Suppressor macrophage (primary cell): ENCODE data around the gene TPD52L2.
A peak's percentile ranks its signal among the peaks of the same experiment; 100 is the strongest.
"Not testable (repeated sequence)": the region's sequence is repeated elsewhere in the genome, so short reads cannot be mapped to it uniquely, and the experiment has no call there.

Experiments used
- DNase-seq, 4 experiments: peaks; one replicate each; pipeline ENCODE4 v3.0.0-alpha.2; 2020 to 2022

TPD52L2 gene

DNA sequence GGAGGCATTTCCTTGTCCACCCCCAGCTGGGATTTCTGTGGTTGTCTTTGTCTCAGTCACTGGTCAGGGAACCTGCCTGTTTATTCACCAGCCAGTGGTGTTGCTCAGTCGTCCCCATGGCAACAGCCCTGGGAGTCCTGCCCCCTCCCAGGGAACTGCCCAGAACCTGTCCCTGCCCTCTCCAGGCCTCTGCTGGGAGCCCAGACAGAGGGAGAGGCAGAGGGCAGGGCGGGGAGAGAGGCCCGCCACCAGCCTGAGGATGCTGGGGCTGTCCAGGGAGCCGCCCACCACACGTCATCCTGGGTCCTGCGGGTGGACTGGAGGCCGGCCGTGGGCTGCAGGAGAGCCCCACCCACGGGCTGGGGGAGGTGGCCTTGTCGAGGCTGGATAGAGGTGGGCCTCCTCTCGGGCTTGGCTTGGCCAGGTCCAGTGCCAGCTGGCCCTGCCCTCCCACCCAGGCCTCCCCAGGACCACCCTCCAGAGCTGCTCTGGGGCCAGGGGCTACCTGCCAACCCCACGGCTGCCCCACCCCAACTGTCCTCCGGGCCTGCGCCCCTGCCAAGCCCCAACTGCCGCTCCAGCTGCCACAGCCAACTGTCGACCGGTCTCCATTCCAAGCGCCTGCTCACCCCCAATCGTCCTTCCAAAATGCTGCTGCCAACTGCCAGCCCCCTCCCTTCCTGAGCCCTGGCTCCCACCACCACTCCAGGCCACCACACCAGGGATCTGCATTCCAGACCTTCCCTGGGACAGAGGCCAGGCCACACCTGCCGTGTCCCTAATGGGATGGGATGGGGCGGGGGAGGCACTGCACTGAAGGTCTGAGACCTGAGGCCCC, 29.8 kb upstream of the TPD52L2 start:
- peak; percentile 51 to 84 (median 77) for DNase-seq

DNA sequence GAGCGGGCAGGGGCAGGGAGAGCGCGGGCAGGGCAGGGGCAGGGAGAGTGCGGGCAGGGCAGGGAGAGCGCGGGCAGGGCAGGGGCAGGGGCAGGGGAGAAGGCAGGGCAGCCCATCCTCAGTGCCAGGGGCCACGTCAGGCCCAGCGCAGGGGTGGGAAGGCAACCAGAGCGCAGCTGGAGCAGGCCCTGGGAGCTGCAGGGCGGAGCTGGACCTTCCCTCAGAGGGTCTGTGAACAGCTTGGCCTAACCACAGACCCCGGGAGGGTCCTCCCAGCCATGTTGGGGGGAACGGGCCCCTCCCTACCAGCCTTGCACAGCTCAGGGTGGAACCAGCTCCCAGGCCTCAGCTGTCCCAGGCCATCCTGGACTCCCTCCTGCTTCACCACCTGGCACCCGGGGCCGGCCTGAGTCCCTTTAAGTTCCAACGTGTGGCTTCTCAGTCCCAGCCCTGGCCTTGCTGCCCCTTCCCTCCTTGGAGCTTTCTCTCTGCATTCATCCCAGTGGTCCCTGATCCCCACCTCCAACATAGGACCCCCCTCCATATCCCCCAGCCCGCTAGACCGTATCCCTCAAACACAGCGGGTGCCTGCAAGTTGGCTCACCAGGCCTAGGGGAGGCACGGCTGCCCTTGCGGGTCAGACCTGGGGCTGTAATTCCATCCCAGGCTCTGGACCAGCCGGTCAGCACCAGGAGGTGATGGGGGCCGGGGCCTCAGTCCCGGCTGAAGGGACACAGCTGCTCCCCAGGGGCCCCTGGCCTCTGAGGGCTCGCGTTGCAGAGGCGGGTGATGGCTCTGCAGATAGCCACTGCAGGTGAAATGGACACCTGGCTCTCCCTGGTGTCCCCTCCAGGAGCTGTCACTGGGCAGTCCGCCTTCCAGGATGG, 28.4 kb upstream of the TPD52L2 start:
- no peak for DNase-seq

- peak; percentile 36 to 70 (median 60) for DNase-seq
Observed at GRCh38 chr20:63837479-63837878, 27.6 kb upstream of the TPD52L2 start.

- no peak for DNase-seq
Observed at GRCh38 chr20:63839620-63840019, 25.4 kb upstream of the TPD52L2 start.

GRCh38 chr20:63840405-63840828, 24.7 kb upstream of the TPD52L2 start:
- DNase-seq: no peak

DNA sequence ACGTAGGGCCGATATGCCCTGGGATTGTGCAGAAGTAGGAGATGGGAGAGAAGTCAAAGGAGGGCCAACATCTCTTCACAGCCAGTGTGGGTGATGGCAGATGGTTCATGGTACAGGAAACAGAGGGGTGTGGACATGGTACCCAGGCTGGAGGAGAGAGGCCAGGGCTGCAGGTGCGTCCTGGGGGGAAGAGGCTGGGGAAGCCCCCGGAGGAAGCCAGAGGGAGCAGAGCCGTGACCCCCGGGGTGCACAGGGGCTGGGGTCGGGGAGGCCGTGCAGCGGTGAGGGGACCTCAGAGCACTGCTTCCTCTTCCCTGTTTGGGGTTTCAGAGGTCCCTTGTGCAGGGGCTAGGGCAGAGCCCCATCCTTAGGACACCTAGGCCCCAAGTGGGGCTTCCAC, 22.8 kb upstream of the TPD52L2 start:
- DNase-seq: no peak

DNA sequence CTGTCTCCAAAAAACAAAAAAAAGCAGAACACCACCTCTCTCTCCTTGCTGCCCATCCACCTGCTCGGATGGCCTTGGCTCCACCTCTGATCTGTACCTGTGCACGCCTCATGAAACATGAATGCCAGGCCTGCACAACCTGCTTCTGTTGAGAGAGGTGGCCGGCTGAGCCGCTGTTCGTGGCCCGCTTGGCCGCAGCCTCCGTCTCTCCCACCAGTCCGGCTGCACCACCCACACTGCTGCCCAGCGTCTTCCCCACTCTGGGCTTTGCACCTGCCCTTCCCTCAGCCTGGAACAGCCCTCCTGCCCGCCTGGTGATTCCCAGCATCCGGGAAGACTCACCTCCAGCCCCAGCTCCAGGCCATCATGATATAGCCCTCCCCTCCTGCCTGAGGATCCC, 21.8 kb upstream of the TPD52L2 start:
- no peak for DNase-seq

DNA sequence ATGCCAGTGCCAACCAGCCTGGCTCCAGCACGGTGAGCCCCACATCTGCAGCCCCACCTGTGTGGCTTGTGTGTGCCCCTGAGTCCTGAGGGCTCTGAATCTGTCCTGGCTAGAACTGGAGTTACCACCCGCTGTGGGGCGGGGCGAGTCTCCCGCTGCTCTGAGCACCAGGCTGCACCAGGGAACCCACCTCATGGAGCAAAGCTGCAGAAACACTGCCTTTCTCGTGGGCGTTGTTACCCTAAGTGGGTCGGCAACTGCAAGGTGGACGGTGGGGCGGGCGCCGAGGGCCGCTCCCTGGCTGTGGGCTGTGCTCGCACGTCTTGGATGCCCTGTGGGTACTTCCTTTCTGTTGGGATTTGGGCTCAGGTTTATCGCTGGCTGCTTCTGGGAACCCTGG, 21.3 kb upstream of the TPD52L2 start:
- no peak for DNase-seq

GRCh38 chr20:63844511-63844991, 20.5 kb upstream of the TPD52L2 start:
- DNase-seq: no peak

DNA sequence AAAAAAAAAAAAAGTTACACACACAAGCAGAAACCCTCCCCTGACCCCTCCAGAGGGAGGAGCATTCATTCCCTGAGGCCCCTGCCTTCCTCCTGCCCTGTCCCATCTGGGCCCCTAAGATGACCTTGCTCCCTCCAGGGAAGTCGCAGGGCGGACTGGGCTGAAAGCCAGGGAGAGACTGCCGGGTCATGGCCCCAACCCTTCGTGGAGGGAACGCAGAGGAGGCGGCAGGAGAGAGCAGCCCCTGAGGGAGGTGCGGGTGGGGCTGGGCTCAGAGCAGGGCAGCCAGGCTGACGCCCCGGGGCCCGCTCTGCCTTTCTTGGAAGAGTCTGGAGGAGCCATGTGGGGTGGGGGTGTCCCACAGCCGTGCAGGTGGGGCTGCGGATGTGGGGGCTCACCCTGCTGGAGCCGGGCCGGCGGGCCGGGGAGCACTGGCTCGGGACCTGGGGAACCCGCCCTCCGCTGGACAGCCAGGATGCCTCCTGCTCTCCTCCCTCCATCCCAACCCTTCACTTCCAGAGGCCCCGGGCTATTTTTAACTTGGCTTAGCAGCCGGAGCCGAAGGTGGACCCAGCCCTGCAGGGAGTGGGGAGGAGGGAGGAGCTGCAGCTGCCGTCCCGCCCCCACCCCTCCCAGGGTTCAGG, 18.8 kb upstream of the TPD52L2 start:
- DNase-seq: peak; percentile 31 to 56 (median 48)

- no peak for DNase-seq
Observed at GRCh38 chr20:63846888-63847236, 18.2 kb upstream of the TPD52L2 start.

GRCh38 chr20:63847237-63848002, 17.6 kb upstream of the TPD52L2 start:
- peak; percentile 41 to 74 (median 62) for DNase-seq

DNA sequence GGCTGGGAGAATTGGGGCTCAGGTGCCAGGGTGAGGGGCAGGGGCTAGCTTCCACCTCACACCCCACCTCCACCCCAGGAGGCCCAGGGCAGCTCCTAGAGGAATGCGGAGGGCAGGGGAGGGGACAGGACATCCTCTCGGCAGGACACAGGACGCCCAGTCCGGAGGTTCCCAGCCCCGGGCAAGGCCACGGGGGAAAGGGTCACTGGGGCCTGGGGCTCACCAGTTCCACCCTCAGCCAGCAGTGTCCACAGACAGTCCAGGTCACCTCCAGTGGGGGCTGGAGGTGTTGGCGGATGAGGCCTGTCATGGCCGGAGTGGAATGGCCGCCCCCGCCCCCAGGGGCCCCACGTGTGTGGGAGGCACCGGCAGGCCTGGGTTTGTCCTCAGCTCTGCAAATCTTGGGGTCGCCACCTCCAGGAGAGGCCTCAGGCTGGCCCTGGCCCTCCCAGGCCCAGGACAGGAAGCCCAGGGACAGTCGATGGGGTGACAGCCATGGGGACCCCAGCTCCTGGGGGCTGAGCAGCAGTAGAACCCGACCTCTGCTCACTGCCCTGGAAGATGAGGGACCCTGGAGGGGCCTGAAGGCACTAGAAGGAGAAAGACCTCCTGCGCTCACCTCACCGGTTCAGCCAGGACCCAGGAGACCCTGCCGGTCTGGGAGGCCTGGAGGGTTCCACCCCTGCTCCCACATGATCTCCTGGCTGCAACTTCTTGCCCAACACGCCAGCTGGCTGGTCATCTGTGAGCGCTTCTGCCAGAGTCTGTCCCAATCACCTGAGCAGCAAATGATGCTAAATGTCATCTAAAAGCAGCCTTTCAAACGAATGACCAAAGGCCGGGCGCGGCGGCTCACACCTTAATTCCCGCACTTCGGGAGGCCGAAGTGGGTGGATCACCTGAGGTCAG, 16.8 kb upstream of the TPD52L2 start:
- DNase-seq: peak in 3 of 4 experiments; percentile 50 to 61 (median 58)

GRCh38 chr20:63850689-63851547, 14.2 kb upstream of the TPD52L2 start:
- DNase-seq: peak; percentile 66 to 83 (median 80)

DNA sequence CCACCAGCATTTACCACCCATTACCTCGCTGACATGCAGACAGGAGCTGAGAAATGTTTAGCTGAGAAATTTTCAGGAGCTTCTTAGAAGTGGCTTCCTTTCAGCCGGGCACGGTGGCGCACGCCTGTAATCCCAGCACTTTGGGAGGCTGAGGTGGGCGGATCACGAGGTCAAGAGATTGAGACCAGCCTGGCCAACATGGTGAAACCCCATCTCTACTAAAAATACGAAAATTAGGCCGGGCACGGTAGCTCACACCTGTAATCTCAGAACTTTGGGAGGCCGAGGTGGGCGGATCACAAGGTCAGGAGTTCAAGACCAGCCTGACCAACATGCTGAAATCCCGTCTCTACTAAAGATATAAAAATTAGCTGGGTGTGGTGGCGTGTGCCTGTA, 13.5 kb upstream of the TPD52L2 start:
- not testable (repeated sequence) for DNase-seq

GRCh38 chr20:63853733-63854068, 11.4 kb upstream of the TPD52L2 start:
- not testable (repeated sequence) for DNase-seq

DNA sequence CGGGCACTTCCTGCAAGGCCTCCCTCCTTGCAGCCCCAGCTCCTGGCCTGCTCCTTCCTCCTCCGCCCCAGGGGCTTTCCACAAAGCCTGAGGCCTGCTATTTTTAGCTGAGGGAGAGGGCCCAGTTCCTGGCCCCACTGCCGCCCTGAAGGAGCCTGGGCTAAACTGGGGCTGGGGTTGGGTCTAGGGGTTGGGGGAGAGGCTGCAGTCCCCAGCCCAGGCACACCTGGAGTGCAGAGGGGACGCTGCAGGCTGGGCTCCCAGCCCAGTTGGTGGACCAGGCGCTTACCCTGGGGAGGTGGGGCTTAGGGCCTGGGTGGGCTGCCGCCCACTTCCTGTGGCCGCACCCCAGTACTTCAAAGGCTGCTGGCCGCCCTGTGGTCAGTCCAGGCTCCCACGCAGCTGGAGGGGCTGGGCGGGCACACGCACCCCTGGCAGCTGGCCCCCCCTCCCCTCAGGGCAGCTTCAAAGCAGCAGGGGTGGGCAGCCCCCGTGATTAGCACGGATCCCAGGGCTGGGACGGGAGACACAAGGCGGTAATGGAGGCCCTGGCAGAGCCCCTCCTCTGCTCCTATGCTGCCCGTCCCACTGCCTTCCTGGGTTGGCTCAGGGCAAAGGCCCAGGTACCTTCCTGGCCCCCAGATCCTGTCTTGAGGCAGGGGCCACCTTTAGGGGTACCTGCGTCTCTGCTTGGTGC, 10.9 kb upstream of the TPD52L2 start:
- DNase-seq: peak; percentile 74 to 93 (median 88)

DNA sequence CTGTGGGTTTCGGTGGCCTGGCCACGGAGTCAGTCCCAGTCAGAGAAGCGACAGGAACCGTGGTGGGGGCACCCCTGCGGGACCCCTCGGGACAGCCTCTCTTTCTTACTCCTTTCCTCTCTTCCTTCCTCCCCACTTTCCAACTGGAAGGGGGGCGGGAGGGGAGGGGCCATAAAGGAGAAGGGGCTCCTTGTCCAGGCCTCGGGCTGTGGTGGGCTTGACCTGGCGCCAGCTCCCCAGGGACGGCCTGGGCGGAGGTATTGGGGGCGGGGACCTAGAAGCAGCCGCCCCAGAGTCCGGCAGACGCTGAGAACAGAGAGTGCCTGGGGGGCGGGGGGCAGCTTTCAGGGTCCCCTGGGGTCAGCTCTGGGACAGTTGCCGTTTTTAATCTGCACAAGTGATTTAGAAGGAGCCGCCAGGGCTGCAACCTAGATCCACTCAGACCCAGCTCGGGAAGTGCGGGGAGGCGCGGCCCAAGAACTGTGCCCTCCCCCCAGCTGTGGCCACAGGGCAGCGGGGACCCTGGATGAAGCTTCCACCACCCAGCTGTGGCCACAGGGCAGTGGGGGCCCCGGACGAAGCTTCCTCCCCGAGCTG, 10.2 kb upstream of the TPD52L2 start:
- peak in 2 of 4 experiments; percentile 40 to 51 for DNase-seq
